ENCODE results near the gene IGFBP7.

Gene IGFBP7

GRCh38 chr4:57109847-57110639 is at the start of gene IGFBP7:
TSS of gene IGFBP7 (minus strand) at chr4:57110385. CDS start at chr4:57110351, 34 bp downstream.
- no peak for DNase-seq (ENCODE audit: low spot score)

GRCh38 chr4:57159866-57160265 is 49.7 kb upstream of the IGFBP7 start:
- DNase-seq (ENCODE audit: low spot score) = no peak

DNA sequence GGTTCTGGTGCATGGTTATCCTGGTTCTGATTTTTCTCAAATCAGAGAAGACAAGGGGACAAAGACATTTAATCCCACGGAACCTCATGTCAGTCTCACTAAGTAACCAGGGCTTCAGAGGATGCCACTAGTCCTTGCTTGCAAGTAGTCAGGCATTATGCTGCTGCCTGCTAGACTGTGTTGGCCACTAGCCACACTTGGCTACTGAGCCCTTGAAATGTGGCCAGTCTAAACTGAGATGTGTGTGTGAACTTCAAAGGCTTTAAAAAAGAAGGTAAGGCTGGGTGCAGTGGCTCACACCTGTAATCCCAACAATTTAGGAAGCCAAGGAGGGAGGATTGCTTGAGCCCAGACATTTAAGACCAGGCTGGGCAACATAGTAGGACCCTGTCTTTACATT is 48.6 kb upstream of the IGFBP7 start:
- DNase-seq (ENCODE audit: low spot score) = no peak

DNA sequence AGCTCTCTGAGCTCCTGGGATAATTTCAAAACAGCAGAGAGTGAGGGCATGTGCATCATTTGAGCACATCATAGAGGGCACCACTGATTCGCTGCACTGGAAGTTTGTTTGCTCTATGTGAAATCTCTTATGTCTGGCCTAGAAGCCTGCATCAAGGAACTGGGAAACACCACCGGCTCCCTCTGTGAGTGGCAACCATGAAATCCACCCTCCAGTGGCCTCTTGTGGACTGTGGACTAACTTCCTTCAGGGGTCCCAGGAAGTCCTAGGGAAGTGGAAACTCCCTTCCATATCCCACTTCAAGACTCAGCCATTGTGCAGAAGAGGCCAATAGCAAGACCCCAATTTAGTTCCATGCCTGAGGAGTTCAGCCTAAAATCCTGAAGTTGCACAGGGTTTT is 48.0 kb upstream of the IGFBP7 start:
- no peak for DNase-seq (ENCODE audit: low spot score)

DNA sequence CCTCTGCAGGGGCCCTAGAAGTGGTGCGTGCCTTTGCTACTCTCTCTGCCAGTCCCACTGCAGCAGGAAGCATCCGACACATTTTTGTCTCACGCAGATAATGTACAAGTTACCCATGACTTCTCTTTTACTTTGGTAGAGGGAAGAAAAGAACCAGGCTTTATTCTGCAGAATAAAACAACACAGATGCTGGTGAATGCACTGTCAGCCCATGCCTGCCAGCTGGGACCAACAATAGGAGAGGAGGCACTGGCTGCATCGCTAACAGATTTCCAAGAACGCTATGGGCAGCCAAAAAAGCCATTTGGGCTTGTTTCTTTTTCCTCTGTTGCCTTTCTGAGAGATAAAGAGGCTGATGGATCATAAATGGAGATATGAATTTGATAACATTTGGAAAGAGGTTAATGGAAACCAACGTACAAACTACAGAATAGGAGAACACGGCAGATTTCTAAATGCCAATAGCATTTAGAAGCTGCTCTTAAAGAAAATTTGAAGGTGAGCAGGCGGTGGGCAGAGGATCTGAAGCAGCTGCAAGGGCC is 47.5 kb upstream of the IGFBP7 start:
- DNase-seq (ENCODE audit: low spot score) = no peak

DNA sequence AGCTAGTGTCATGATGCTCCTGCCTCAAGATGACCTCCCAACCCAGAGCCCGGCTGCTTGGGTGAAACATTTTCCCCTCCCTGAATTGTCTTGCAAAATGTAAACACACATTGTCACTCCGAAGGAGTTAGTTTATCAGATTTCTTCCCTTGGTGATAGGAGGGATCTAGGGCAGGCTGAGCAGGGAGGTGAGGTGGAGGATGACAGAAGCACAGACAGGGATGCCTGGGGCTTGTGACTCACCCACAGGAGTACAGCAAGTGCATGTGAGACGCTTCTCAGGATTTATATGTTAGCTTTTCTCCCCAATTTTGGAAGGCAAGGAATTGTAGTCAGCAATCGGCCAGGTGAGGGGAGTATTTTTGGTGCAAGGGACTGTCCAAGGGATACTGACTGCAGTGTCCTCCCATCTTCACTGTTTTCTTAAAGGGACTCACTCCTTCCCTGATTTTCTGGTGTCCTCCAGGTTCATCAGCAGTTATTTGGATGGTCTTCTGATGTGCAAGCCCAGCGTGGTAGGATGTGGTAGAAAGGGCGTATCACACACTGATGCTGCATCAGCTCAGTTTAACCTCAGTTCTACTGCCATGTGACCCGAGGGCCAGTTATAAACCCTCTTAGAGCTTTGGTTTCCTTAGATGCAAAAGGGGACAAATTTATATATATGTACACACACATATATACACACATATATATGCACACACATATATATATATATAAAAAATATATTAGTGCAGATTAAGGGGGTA is 46.2 kb upstream of the IGFBP7 start:
- no peak for DNase-seq (ENCODE audit: low spot score)

GRCh38 chr4:57154926-57155325 is 44.7 kb upstream of the IGFBP7 start:
- DNase-seq (ENCODE audit: low spot score) = no peak

DNA sequence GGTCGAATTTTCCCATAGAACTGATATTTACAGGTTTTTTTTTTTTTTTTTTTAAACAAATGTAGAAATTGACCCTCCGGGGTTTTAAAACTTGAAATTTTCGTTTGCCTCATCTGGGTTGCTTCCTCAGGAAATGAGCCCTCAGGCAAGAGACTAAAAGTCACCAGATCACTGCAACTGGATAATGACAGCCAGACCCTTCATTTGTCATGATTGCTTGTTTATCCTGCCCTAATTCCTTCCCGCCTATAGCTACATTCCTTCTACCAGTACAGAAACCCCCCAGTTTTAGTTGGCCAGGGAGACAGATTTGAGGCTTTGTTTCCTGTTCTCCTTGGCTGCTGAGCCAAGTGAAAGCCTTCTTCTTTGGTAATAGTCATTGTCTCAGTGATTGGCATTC is 44.0 kb upstream of the IGFBP7 start:
- no peak for DNase-seq (ENCODE audit: low spot score)

- no peak for DNase-seq (ENCODE audit: low spot score)
Observed at GRCh38 chr4:57153207-57153606, 43.0 kb upstream of the IGFBP7 start.

DNA sequence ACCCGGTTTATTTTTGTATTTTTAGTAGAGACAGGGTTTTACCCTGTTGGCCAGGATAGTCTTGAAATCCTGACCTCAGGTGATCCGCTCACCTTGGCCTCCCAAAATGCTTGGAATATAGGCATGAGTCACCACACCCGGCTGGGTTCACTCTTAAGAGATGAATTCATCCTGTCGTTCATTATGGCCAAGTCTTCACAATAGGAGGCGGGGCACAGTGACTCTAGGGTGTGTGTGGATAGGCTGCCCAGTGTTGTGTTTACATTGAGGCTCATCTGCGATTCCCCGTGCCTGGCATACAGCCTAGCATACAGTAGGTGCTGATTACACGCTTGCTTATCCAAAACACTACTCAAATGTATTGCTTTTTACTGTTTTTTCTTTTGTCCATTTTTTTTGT is 41.3 kb upstream of the IGFBP7 start:
- no peak for DNase-seq (ENCODE audit: low spot score)

DNA sequence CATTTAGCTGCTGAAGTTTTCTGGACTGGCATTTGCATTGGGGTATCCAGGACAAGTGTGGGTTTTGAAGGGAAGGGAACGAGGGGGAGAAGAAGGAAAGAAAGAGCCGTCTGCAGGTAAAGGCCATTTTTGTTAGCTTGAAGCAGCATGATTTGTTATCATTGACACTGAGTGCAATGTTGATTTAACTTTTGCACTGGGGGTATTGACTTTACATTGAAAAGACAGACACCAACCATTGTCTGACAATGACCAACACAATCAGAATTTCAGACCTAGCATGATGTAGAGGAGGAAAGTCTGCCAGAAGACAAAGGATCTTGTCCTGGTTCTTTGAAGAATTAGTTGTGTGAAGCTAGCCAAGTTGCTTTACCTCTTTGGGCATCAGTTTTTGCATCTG is 39.6 kb upstream of the IGFBP7 start:
- no peak for DNase-seq (ENCODE audit: low spot score)

GRCh38 chr4:57148831-57149505 is 38.8 kb upstream of the IGFBP7 start:
- DNase-seq (ENCODE audit: low spot score) = no peak

GRCh38 chr4:57148177-57148576 is 38.0 kb upstream of the IGFBP7 start:
- DNase-seq (ENCODE audit: low spot score) = no peak

- no peak for DNase-seq (ENCODE audit: low spot score)
Observed at GRCh38 chr4:57147335-57148060, 37.3 kb upstream of the IGFBP7 start.

GRCh38 chr4:57146444-57146843 is 36.3 kb upstream of the IGFBP7 start:
- no peak for DNase-seq (ENCODE audit: low spot score)

- DNase-seq (ENCODE audit: low spot score) = no peak
Observed at GRCh38 chr4:57144466-57144865, 34.3 kb upstream of the IGFBP7 start.

- DNase-seq (ENCODE audit: low spot score) = no peak
Observed at GRCh38 chr4:57139783-57140182, 29.6 kb upstream of the IGFBP7 start.

DNA sequence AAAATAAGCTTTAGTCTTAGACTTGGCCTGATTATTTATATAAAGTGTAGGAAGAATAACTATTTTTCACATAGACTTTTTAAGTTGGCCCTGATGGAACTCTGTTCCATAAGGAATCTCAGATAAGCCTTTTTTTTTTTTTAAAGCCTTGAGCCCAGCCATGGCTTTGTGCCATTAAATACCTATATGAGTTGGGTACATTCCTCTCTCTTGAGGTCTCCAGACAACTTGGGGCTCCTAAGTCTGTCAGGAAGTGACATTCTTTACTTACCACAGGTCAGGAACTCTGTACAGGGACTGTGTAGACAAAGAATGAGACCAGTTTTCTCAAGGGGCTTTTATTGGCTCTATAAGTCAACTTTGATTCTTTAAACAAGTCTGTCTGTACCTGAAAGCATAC is 27.1 kb upstream of the IGFBP7 start:
- no peak for DNase-seq (ENCODE audit: low spot score)

GRCh38 chr4:57136281-57136680 is 26.1 kb upstream of the IGFBP7 start:
- DNase-seq (ENCODE audit: low spot score) = no peak

GRCh38 chr4:57132743-57133137 is 22.6 kb upstream of the IGFBP7 start:
- DNase-seq (ENCODE audit: low spot score) = no peak

- DNase-seq (ENCODE audit: low spot score) = no peak
Observed at GRCh38 chr4:57131849-57132742, 21.9 kb upstream of the IGFBP7 start.
